ENCODE results near the gene PDGFC.

Gene PDGFC

DNA sequence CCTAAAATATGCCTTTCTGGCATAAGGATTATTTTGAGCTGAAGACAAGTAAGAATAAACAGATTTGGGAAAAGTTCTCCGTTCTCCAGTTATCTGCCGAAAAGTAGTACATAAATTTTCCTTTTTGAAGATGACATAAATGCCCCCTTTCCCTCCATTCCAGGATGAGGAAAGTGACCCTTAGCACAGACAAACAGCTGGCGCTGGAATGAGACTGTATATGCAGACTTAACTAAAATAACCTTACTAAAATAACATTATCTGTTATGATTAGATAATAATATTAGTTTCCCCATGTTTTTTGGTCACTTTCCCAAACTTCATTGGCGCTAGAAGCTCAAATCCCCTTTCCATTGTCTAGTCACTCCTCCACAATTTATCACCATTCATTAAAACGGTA, 21.5 kb downstream of the PDGFC start:
- H3K27me3 ChIP-seq (ENCODE audit: insufficient read depth, poor library complexity, severe bottlenecking), result no peaks in the 10 kb centered on the region
- no peak overlapping the region for H3K4me3 ChIP-seq (ENCODE audit: severe bottlenecking)
- no peak for TF ChIP-seq CTCF (IDR thresholded peaks at IDR 0.05; ENCODE audit: poor library complexity, severe bottlenecking)
- no peak for DNase-seq (ENCODE audit: low spot score)
- H3K9me3 ChIP-seq (ENCODE audit: severe bottlenecking), result no peaks in the 10 kb centered on the region
- no peak for ATAC-seq (ENCODE audit: low read depth)
- peaks cover 90% of the 10 kb centered on the region for H3K4me1 ChIP-seq (ENCODE audit: insufficient read depth, poor library complexity, severe bottlenecking)
- peak overlapping the region; percentile 95 for H3K27ac ChIP-seq (ENCODE audit: poor library complexity, severe bottlenecking)
- no peaks in the 10 kb centered on the region for H3K36me3 ChIP-seq (ENCODE audit: low read depth)

DNA sequence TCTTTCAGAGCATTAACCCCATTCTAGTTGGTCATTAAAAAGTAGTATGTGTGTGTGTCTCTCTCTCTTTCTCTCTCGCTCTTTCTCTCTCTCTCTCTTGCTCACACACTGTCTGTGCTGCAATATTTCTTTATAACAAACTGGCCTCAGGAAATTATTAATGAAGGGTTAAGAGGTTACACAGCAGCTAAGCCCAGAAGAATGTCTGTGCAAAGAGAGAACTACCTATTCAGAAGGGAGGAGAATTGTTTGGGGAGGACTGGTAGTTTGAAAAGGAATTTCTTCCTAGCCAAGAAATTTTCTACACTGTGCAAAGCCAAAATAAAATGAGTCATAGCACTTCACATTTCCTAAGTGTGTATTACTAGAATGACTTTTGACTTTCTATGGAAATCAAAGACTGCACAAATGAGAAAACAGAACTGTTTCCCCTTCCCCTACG, 22.2 kb downstream of the PDGFC start:
- Histone ChIP-seq H3K9me3 (ENCODE audit: severe bottlenecking) (no peaks in the 10 kb centered on the region), H3K27ac (ENCODE audit: poor library complexity, severe bottlenecking) (peak overlapping the region; percentile 95), H3K36me3 (ENCODE audit: low read depth) (no peaks in the 10 kb centered on the region), H3K4me1 (ENCODE audit: insufficient read depth, poor library complexity, severe bottlenecking) (peaks cover 91% of the 10 kb centered on the region), H3K27me3 (ENCODE audit: insufficient read depth, poor library complexity, severe bottlenecking) (no peaks in the 10 kb centered on the region), H3K4me3 (ENCODE audit: severe bottlenecking) (no peak overlapping the region)
- ATAC-seq (ENCODE audit: low read depth) (peak; percentile 82), DNase-seq (ENCODE audit: low spot score) (no peak)
- TF ChIP-seq CTCF (IDR thresholded peaks at IDR 0.05; ENCODE audit: poor library complexity, severe bottlenecking), result no peak

GRCh38 chr4:156948738-156949137, 22.9 kb downstream of the PDGFC start:
- ATAC-seq (ENCODE audit: low read depth) (no peak), DNase-seq (ENCODE audit: low spot score) (no peak)
- Histone ChIP-seq H3K27ac (ENCODE audit: poor library complexity, severe bottlenecking) (peak overlapping the region; percentile 95), H3K36me3 (ENCODE audit: low read depth) (no peaks in the 10 kb centered on the region), H3K9me3 (ENCODE audit: severe bottlenecking) (no peaks in the 10 kb centered on the region), H3K4me3 (ENCODE audit: severe bottlenecking) (no peak overlapping the region), H3K4me1 (ENCODE audit: insufficient read depth, poor library complexity, severe bottlenecking) (peaks cover 91% of the 10 kb centered on the region), H3K27me3 (ENCODE audit: insufficient read depth, poor library complexity, severe bottlenecking) (no peaks in the 10 kb centered on the region)
- no peak for TF ChIP-seq CTCF (IDR thresholded peaks at IDR 0.05; ENCODE audit: poor library complexity, severe bottlenecking)

DNA sequence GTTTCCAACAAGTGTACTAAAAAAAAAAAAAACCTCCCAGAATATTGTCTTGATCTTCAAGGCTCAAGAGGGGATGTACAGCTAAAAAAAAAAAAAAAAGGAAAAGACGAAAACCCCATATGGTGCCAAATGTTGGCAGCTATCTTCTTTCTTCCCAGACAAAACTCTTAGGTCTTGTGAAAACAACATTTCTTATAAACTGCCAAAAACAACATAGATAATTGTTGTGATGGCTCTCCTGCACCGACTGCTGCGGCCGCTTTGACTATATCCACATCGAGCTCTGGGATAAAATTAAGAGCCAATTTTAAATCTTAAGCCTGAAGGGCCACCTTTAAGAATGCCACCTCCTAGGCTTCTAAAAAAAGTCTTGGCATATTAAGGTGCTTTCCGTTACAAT, 23.5 kb downstream of the PDGFC start:
- no peak overlapping the region for H3K4me3 ChIP-seq (ENCODE audit: severe bottlenecking)
- H3K36me3 ChIP-seq (ENCODE audit: low read depth), result no peaks in the 10 kb centered on the region
- TF ChIP-seq CTCF (IDR thresholded peaks at IDR 0.05; ENCODE audit: poor library complexity, severe bottlenecking), result no peak
- ATAC-seq (ENCODE audit: low read depth) (no peak), DNase-seq (ENCODE audit: low spot score) (no peak)
- no peaks in the 10 kb centered on the region for H3K27me3 ChIP-seq (ENCODE audit: insufficient read depth, poor library complexity, severe bottlenecking)
- peak overlapping the region; percentile 95 for H3K27ac ChIP-seq (ENCODE audit: poor library complexity, severe bottlenecking)
- H3K4me1 ChIP-seq (ENCODE audit: insufficient read depth, poor library complexity, severe bottlenecking), result peaks cover 91% of the 10 kb centered on the region
- no peaks in the 10 kb centered on the region for H3K9me3 ChIP-seq (ENCODE audit: severe bottlenecking)

GRCh38 chr4:156946516-156947424, 24.8 kb downstream of the PDGFC start:
- peak; percentile 70 for ATAC-seq (ENCODE audit: low read depth)
- no peak for TF ChIP-seq CTCF (IDR thresholded peaks at IDR 0.05; ENCODE audit: poor library complexity, severe bottlenecking)
- H3K4me1 ChIP-seq (ENCODE audit: insufficient read depth, poor library complexity, severe bottlenecking), result peaks cover 89% of the 10 kb centered on the region
- H3K27me3 ChIP-seq (ENCODE audit: insufficient read depth, poor library complexity, severe bottlenecking), result no peaks in the 10 kb centered on the region
- no peaks in the 10 kb centered on the region for H3K36me3 ChIP-seq (ENCODE audit: low read depth)
- peak; percentile 82 for DNase-seq (ENCODE audit: low spot score)
- H3K9me3 ChIP-seq (ENCODE audit: severe bottlenecking), result no peaks in the 10 kb centered on the region
- H3K27ac ChIP-seq (ENCODE audit: poor library complexity, severe bottlenecking), result peak overlapping the region; percentile 95
- H3K4me3 ChIP-seq (ENCODE audit: severe bottlenecking), result no peak overlapping the region
